H9 (cell line): Measurements from ENCODE around the gene CDHR2. TPM values are rescaled to one million over a fixed set of nuclear protein-coding genes. Genes with fewer than 3 reads are reported as not detected.

Source experiments
- DNase-seq: peaks from one replicate; pipeline ENCODE4 v3.0.0-alpha.2; 2017
- H2AFZ ChIP-seq: one replicate; pipeline ENCODE4 v1.6.1; 2013; ENCODE audit warnings: mild to moderate bottlenecking, low read length, control low read depth, moderate library complexity
- H2AK5ac ChIP-seq: 2 replicates; pipeline ENCODE4 v1.6.1; 2013; ENCODE audit warnings: low read length, control low read depth, mixed read lengths; ENCODE audit not compliant: insufficient read length
- H2BK120ac ChIP-seq: one replicate; pipeline ENCODE4 v1.6.1; 2013; ENCODE audit warnings: low read depth, mild to moderate bottlenecking, low read length, control low read depth, inconsistent platforms; ENCODE audit not compliant: poor library complexity, severe bottlenecking
- H2BK12ac ChIP-seq: 2 replicates; pipeline ENCODE4 v1.6.1; 2013; ENCODE audit warnings: low read length, control low read depth, mixed read lengths, low read depth; ENCODE audit not compliant: insufficient read length
- H2BK15ac ChIP-seq: 2 replicates; pipeline ENCODE4 v1.6.1; 2013; ENCODE audit warnings: low read depth, low read length, control low read depth
- H2BK20ac ChIP-seq: one replicate; pipeline ENCODE4 v1.6.1; 2013; ENCODE audit warnings: low read depth, mild to moderate bottlenecking, low read length, control low read depth, inconsistent platforms; ENCODE audit not compliant: poor library complexity, severe bottlenecking
- H2BK5ac ChIP-seq: 2 replicates; pipeline ENCODE4 v1.6.1; 2013; ENCODE audit warnings: low read length, control low read depth, mixed read lengths; ENCODE audit not compliant: insufficient read length
- H3K14ac ChIP-seq: 2 replicates; pipeline ENCODE4 v1.6.1; 2013; ENCODE audit warnings: low read length, control low read depth; ENCODE audit not compliant: insufficient read depth
- H3K18ac ChIP-seq: 2 replicates; pipeline ENCODE4 v1.6.1; 2013; ENCODE audit warnings: low read depth, mild to moderate bottlenecking, mixed read lengths, low read length, control low read depth; ENCODE audit not compliant: insufficient read length
- H3K23ac ChIP-seq: 2 replicates; pipeline ENCODE4 v1.6.1; 2013; ENCODE audit warnings: low read length, control low read depth, mixed read lengths, low read depth; ENCODE audit not compliant: insufficient read length
- H3K23me2 ChIP-seq: 2 replicates; pipeline ENCODE4 v1.6.1; 2013; ENCODE audit warnings: low read depth, mild to moderate bottlenecking, mixed read lengths, low read length, control low read depth; ENCODE audit not compliant: insufficient read length, poor library complexity, severe bottlenecking
- H3K27ac ChIP-seq: 2 replicates; pipeline ENCODE4 v1.5.1; 2013; ENCODE audit warnings: low read length, control low read depth, mixed read lengths, low read depth; ENCODE audit not compliant: insufficient read length
- H3K27me3 ChIP-seq: 2 replicates; pipeline ENCODE4 v1.6.1; 2013; ENCODE audit warnings: low read length, control low read depth, inconsistent platforms; ENCODE audit not compliant: insufficient read depth
- H3K4ac ChIP-seq: 2 replicates; pipeline ENCODE4 v1.6.1; 2013; ENCODE audit warnings: low read depth, mild to moderate bottlenecking, control low read depth, inconsistent platforms, low read length, moderate library complexity
- H3K4me1 ChIP-seq: 2 replicates; pipeline ENCODE4 v1.6.1; 2013; ENCODE audit warnings: low read length, control low read depth, inconsistent platforms; ENCODE audit not compliant: insufficient read depth
- H3K4me2 ChIP-seq: 2 replicates; pipeline ENCODE4 v1.6.1; 2013; ENCODE audit warnings: low read length, control low read depth, mixed read lengths; ENCODE audit not compliant: insufficient read length, insufficient read depth
- H3K56ac ChIP-seq: 2 replicates; pipeline ENCODE4 v1.6.1; 2013; ENCODE audit warnings: low read depth, mild to moderate bottlenecking, mixed read lengths, low read length, control low read depth; ENCODE audit not compliant: insufficient read length
- H3K79me1 ChIP-seq: 2 replicates; pipeline ENCODE4 v1.6.1; 2013; ENCODE audit warnings: low read depth, mild to moderate bottlenecking, moderate library complexity, low read length, control low read depth, inconsistent platforms; ENCODE audit not compliant: insufficient read depth, poor library complexity, severe bottlenecking
- H3K79me2 ChIP-seq: 2 replicates; pipeline ENCODE4 v1.6.1; 2013; ENCODE audit warnings: low read length, control low read depth, inconsistent platforms; ENCODE audit not compliant: insufficient read depth
- H3K9ac ChIP-seq: 2 replicates; pipeline ENCODE4 v1.6.1; 2013; ENCODE audit warnings: low read length, control low read depth, mixed read lengths; ENCODE audit not compliant: insufficient read length; ENCODE audit errors: extremely low read depth
- H3K9me3 ChIP-seq: one replicate; pipeline ENCODE4 v1.6.1; 2013; ENCODE audit warnings: low read depth, low read length, inconsistent platforms; ENCODE audit not compliant: control insufficient read depth
- H3T11ph ChIP-seq: one replicate; pipeline ENCODE4 v1.6.1; 2013; ENCODE audit warnings: mild to moderate bottlenecking, low read length, control low read depth, inconsistent platforms
- H4K20me1 ChIP-seq: one replicate; pipeline ENCODE4 v1.6.1; 2013; ENCODE audit not compliant: control insufficient read depth, insufficient read length, insufficient read depth
- H4K5ac ChIP-seq: 2 replicates; pipeline ENCODE4 v1.6.1; 2013; ENCODE audit warnings: low read depth, mild to moderate bottlenecking, mixed read lengths, low read length, control low read depth; ENCODE audit not compliant: insufficient read length
- H4K8ac ChIP-seq: replicated peaks from 2 replicates; pipeline ENCODE4 v1.6.1; 2013; ENCODE audit warnings: low read length, control low read depth, mixed read lengths, low read depth; ENCODE audit not compliant: insufficient read length
- H4K91ac ChIP-seq: 2 replicates; pipeline ENCODE4 v1.6.1; 2013; ENCODE audit warnings: low read depth, mild to moderate bottlenecking, moderate library complexity, mixed read lengths, low read length, control low read depth; ENCODE audit not compliant: insufficient read length
- H3K27ac Mint-ChIP-seq, 3 experiments: 2 replicates in 2 of 3; 3 replicates in 1 of 3; pipeline ENCODE4 v1.8.0; 2020 to 2021; ENCODE audit warnings: mixed read lengths in 3 of 3, mild to moderate bottlenecking in 1 of 3, moderate library complexity in 1 of 3
- H3K27me3 Mint-ChIP-seq: 2 replicates; pipeline ENCODE4 v1.8.0; 2021; ENCODE audit warnings: low read depth, mild to moderate bottlenecking, moderate library complexity, mixed read lengths
- H3K36me3 Mint-ChIP-seq, 3 experiments: 2 replicates in 2 of 3; 3 replicates in 1 of 3; pipeline ENCODE4 v1.8.0; 2020 to 2021; ENCODE audit warnings: low read depth in 3 of 3, mixed read lengths in 3 of 3; ENCODE audit not compliant: insufficient read depth in 1 of 3
- H3K4me1 Mint-ChIP-seq, 2 experiments: 2 replicates each; pipeline ENCODE4 v1.8.0; 2020; ENCODE audit warnings: mixed read lengths in 2 of 2
- H3K4me3 Mint-ChIP-seq, 2 experiments: 2 replicates in 1 of 2; 3 replicates in 1 of 2; pipeline ENCODE4 v1.8.0; 2020 to 2021; ENCODE audit warnings: mild to moderate bottlenecking in 2 of 2, mixed read lengths in 2 of 2, moderate library complexity in 1 of 2
- H3K9me3 Mint-ChIP-seq, 2 experiments: 2 replicates in 1 of 2; 3 replicates in 1 of 2; pipeline ENCODE4 v1.8.0; 2020; ENCODE audit warnings: mild to moderate bottlenecking in 2 of 2, mixed read lengths in 2 of 2, moderate library complexity in 1 of 2
- WGBS: extraction: QIAGEN DNeasy Blood & Tissue Kit; methylation state at CpG from one replicate; pipeline ENCODE4 v1.1.7; 2013; ENCODE audit warnings: missing lambda C conversion rate, low lambda C conversion rate, mixed read lengths; ENCODE audit not compliant: insufficient read length; ENCODE audit errors: extremely low coverage; 5-methylcytosine and 5-hydroxymethylcytosine counted together
- total RNA-seq: library from RNA; stranded (reverse); gene quantifications from 2 replicates; pipeline ENCODE4 v1.2.1, GENCODE V29; 2021
- TF ChIP-seq, protein P1 (sequence below): fragments of 200-600 bp; sonication (generic); conservative IDR thresholded peaks from 3 replicates; pipeline ENCODE4 v1.8.0; 2021; ENCODE audit warnings: antibody characterized with exemption, mild to moderate bottlenecking

CDHR2 gene
- total RNA-seq, 1 experiment from 2014 or later: 0.90 TPM

DNA sequence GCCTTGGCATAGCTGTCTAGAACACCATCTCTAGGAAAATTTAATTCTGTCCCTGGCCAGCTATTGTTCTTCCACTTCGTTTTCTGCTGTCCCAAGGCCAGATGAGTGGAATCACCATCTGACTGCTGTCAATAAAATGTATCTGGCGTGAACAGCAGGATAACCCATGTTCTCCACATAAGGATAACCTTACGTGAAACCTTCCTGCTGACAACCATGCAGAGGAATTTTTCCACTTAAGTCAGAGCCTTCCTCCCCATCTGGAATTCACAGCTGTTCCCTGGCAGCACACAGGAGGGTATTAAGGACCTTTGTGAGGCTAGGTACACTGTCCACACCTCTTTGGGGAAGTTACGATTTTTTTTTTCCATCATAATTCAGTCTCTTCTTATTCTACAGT, 40.5 kb upstream of the CDHR2 start:
- H3K9me3 ChIP-seq: no peaks in the 10 kb centered on the region
- no peak overlapping the region for H3T11ph ChIP-seq
- Mint-ChIP-seq H3K4me3 (no peak overlapping the region), H3K27me3 (peaks cover under 1% of the 10 kb centered on the region; the same call in 1 of the 2 replicates), H3K4me1 (no peaks in the 10 kb centered on the region), H3K27ac (no peak overlapping the region), H3K9me3 (no peaks in the 10 kb centered on the region; a peak in 1 of 5 replicates), H3K36me3 (peaks cover 20 to 61% (median 51%) of the 10 kb centered on the region in 3 experiments; a peak in 6 of 7 replicates)
- H3K4me2 ChIP-seq: no peak overlapping the region
- H2AK5ac ChIP-seq: no peak overlapping the region
- no peak overlapping the region for H3K9ac ChIP-seq
- no peak overlapping the region for H3K14ac ChIP-seq
- no peak overlapping the region for H3K4ac ChIP-seq
- no peaks in the 10 kb centered on the region for H4K20me1 ChIP-seq
- H3K4me1 ChIP-seq: no peaks in the 10 kb centered on the region
- H3K27me3 ChIP-seq: no peaks in the 10 kb centered on the region
- H4K91ac ChIP-seq: no peak overlapping the region
- H3K23ac ChIP-seq: no peak overlapping the region
- no peak overlapping the region for H2BK120ac ChIP-seq
- no peak overlapping the region for H2BK5ac ChIP-seq
- H4K8ac ChIP-seq: no peak overlapping the region
- H2BK20ac ChIP-seq: no peak overlapping the region
- DNase-seq: no peak
- TF ChIP-seq, protein P1, sequence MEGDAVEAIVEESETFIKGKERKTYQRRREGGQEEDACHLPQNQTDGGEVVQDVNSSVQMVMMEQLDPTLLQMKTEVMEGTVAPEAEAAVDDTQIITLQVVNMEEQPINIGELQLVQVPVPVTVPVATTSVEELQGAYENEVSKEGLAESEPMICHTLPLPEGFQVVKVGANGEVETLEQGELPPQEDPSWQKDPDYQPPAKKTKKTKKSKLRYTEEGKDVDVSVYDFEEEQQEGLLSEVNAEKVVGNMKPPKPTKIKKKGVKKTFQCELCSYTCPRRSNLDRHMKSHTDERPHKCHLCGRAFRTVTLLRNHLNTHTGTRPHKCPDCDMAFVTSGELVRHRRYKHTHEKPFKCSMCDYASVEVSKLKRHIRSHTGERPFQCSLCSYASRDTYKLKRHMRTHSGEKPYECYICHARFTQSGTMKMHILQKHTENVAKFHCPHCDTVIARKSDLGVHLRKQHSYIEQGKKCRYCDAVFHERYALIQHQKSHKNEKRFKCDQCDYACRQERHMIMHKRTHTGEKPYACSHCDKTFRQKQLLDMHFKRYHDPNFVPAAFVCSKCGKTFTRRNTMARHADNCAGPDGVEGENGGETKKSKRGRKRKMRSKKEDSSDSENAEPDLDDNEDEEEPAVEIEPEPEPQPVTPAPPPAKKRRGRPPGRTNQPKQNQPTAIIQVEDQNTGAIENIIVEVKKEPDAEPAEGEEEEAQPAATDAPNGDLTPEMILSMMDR: no peak
- no peaks in the 10 kb centered on the region for H3K23me2 ChIP-seq
- no peaks in the 10 kb centered on the region for H3K79me1 ChIP-seq
- H2BK15ac ChIP-seq: no peak overlapping the region
- no peak overlapping the region for H3K18ac ChIP-seq
- no peaks in the 10 kb centered on the region for H3K79me2 ChIP-seq
- H3K27ac ChIP-seq: no peak overlapping the region
- no peak overlapping the region for H3K56ac ChIP-seq
- H4K5ac ChIP-seq: no peak overlapping the region
- no CpG with 5 or more reads among the region's 4 CpGs for WGBS
- H2BK12ac ChIP-seq: no peak overlapping the region
- H2AFZ ChIP-seq: no peak overlapping the region
